Neutrophil (primary cell): ENCODE results near the gene PDE4D.

Experiments
- H3K27ac ChIP-seq: fragments of 200-600 bp; sonication (generic); 2 replicates; pipeline ENCODE4 v1.5.1; 2016; ENCODE audit warnings: mild to moderate bottlenecking, moderate library complexity
- H3K27me3 ChIP-seq: fragments of 200-600 bp; sonication (generic); 2 replicates; pipeline ENCODE4 v1.6.0; 2016; ENCODE audit warnings: mild to moderate bottlenecking
- H3K36me3 ChIP-seq: fragments of 200-600 bp; sonication (generic); 2 replicates; pipeline ENCODE4 v1.5.1; 2017
- H3K4me1 ChIP-seq, 2 experiments: fragments of 200-600 bp in 1 of 2; sonication (generic) in 1 of 2; 1 replicate in 1 of 2; 2 replicates in 1 of 2; pipeline versions ENCODE4 v1.5.1 to v1.6.1; 2013 to 2016; ENCODE audit warnings: low read depth in 1 of 2, low read length in 1 of 2, mild to moderate bottlenecking in 1 of 2, moderate library complexity in 1 of 2; ENCODE audit not compliant: control insufficient read depth in 1 of 2, insufficient read depth in 1 of 2
- H3K4me3 ChIP-seq, 2 experiments: fragments of 200-600 bp in 1 of 2; sonication (generic) in 1 of 2; 1 replicate in 1 of 2; 2 replicates in 1 of 2; pipeline ENCODE4 v1.5.1; 2013 to 2016; ENCODE audit warnings: low read depth in 1 of 2, low read length in 1 of 2, mild to moderate bottlenecking in 1 of 2, moderate library complexity in 1 of 2
- H3K9me3 ChIP-seq: fragments of 200-600 bp; sonication (generic); 2 replicates; pipeline ENCODE4 v1.5.1; 2016
- CTCF ChIP-seq: fragments of 200-600 bp; sonication (generic); IDR thresholded peaks from 2 replicates; pipeline ENCODE4 v1.5.1; 2016; ENCODE audit warnings: antibody characterized with exemption

PDE4D gene

DNA sequence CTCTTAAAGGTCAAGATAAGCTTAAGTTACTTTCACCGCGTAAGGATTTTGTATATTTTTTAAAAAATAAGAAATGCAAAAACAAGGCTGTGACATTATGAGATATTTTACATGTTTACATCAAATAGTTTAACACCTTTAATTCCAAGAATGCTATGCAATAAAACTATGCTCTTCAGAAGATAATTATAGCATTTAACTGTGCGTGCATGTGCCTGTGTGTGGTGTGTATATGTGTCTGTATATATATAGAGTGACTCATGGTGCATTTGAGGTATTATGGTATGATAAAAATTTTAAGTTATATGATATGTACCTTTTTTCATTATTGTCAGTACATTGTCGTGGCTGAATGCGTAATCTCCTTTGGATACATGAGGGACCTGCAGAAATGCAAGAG lies 539.3 kb downstream of the PDE4D start:
- no peak for TF ChIP-seq CTCF
- H3K36me3 ChIP-seq, result no peaks in the 10 kb centered on the region
- H3K4me1 ChIP-seq, result peaks cover 68 to 70% of the 10 kb centered on the region in 2 experiments
- no peaks in the 10 kb centered on the region for H3K27me3 ChIP-seq
- peak overlapping the region; percentile 49 for H3K27ac ChIP-seq
- H3K9me3 ChIP-seq, result no peaks in the 10 kb centered on the region
- H3K4me3 ChIP-seq, result no peak overlapping the region

GRCh38 chr5:59351076-59351794 lies 542.3 kb downstream of the PDE4D start:
- H3K4me3 ChIP-seq, result no peak overlapping the region
- H3K36me3 ChIP-seq, result no peaks in the 10 kb centered on the region
- TF ChIP-seq CTCF, result no peak
- no peaks in the 10 kb centered on the region for H3K9me3 ChIP-seq
- H3K4me1 ChIP-seq, result peaks cover 38 to 40% of the 10 kb centered on the region in 2 experiments
- H3K27ac ChIP-seq, result no peak overlapping the region
- no peaks in the 10 kb centered on the region for H3K27me3 ChIP-seq

GRCh38 chr5:59348189-59348588 lies 545.3 kb downstream of the PDE4D start:
- Histone ChIP-seq H3K9me3 (no peaks in the 10 kb centered on the region), H3K27ac (no peak overlapping the region), H3K27me3 (no peaks in the 10 kb centered on the region), H3K4me3 (no peak overlapping the region), H3K36me3 (no peaks in the 10 kb centered on the region), H3K4me1 (peaks cover 7 to 10% of the 10 kb centered on the region in 2 experiments)
- TF ChIP-seq CTCF, result no peak

DNA sequence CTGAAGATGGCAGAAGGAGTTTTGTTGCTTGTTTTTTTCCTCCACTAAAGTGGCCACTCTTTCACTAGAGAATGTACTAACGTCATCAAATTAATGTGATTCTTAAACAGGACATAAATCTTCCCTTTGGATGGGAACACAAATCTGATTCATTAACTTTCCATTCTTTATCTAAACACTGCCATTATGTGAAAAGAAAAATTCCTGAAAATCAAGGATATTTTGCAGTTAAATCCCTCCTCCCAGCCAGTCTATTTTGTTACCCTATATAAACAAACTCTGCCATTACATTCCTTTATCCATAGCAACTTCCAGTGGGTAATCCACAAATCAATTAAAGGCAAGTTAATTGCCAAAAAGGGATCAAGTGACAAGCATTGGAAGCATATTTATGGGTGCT lies 546.5 kb downstream of the PDE4D start:
- no peak for TF ChIP-seq CTCF
- H3K27me3 ChIP-seq, result no peaks in the 10 kb centered on the region

GRCh38 chr5:59346514-59346913 lies 547.0 kb downstream of the PDE4D start:
- no peaks in the 10 kb centered on the region for H3K27me3 ChIP-seq
- H3K4me1 ChIP-seq, result no peaks in the 10 kb centered on the region
- no peaks in the 10 kb centered on the region for H3K36me3 ChIP-seq
- TF ChIP-seq CTCF, result no peak
- H3K9me3 ChIP-seq, result no peaks in the 10 kb centered on the region
- no peak overlapping the region for H3K4me3 ChIP-seq
- H3K27ac ChIP-seq, result no peak overlapping the region

More for the DNA sequence above, 546.5 kb downstream of the PDE4D start:
- H3K9me3 ChIP-seq, result no peaks in the 10 kb centered on the region
- no peak overlapping the region for H3K4me3 ChIP-seq
- H3K27ac ChIP-seq, result no peak overlapping the region
- no peaks in the 10 kb centered on the region for H3K4me1 ChIP-seq
- no peaks in the 10 kb centered on the region for H3K36me3 ChIP-seq
